Panc1 (cell line): Measurements from ENCODE around the gene TBC1D16.

Experiments
- CTCF ChIP-seq: fragments of 450-650 bp; IDR thresholded peaks from 2 replicates; pipeline ENCODE4 v1.5.1; 2017; ENCODE audit warnings: mild to moderate bottlenecking
- POLR2AphosphoS5 ChIP-seq: IDR thresholded peaks from 2 replicates; pipeline ENCODE4 v1.6.1; 2012; ENCODE audit warnings: mild to moderate bottlenecking, low read depth, low read length, moderate library complexity
- REST ChIP-seq, 2 experiments: IDR thresholded peaks; 2 replicates each; pipeline ENCODE4 v1.6.1; 2011 to 2012; ENCODE audit warnings: low read depth in 2 of 2, control low read depth in 1 of 2, low read length in 1 of 2, mild to moderate bottlenecking in 1 of 2, moderate library complexity in 1 of 2; ENCODE audit not compliant: insufficient read depth in 1 of 2

GRCh38 chr17:79925242-79925957 is 110.3 kb downstream of the TBC1D16 start:
- no peak for TF ChIP-seq CTCF
- no peak for TF ChIP-seq POLR2AphosphoS5
- no peak for TF ChIP-seq REST (IDR thresholded peaks at IDR 0.05; ENCODE audit: insufficient read depth in 1 of 2, low read depth in 2 of 2, low read length in 1 of 2)
